HCT116 (cell line): ENCODE measurements around the gene RIOK2. TPM values are rescaled to one million over a fixed set of nuclear protein-coding genes. Genes with fewer than 3 reads are reported as not detected.

Source experiments
- ATAC-seq: fragments of 200-7000 bp; cut with Tn5 transposase; 2 replicates; pipeline ENCODE4 v1.9.1; 2020; ENCODE audit warnings: mild to moderate bottlenecking, moderate library complexity
- BruUV-seq: library from RNA; stranded (reverse); fragments of 400-500 nt; replicated peaks from 2 replicates; lab custom pipeline; 2021; lab: Mats Ljungman, UMichigan
- CTCF ChIA-PET: fragments of 300-600 bp; sonication (Branson Sonifier 250); formaldehyde crosslinking; loops from one replicate; lab custom pipeline; 2021; ENCODE audit warnings: antibody characterized with exemption; lab: Charles Lee
- POLR2A ChIA-PET: fragments of 300-600, 350-600 bp; sonication (Branson Sonifier 250); formaldehyde crosslinking; loops from one replicate; lab custom pipeline; 2021; ENCODE audit warnings: antibody characterized with exemption; lab: Charles Lee
- RAD21 ChIA-PET, 2 experiments: fragments of 300-600 bp; sonication (Branson Sonifier 250); formaldehyde crosslinking; loops; one replicate each; lab custom pipeline; 2023; ENCODE audit warnings: low total read pairs in 2 of 2; ENCODE audit not compliant: uncharacterized antibody in 2 of 2, unreplicated experiment in 2 of 2, low non-redundant PET in 1 of 2; lab: Charles Lee
- DNase-seq: peaks from one replicate; pipeline ENCODE4 v3.0.0-alpha.2; 2010; ENCODE audit warnings: low read depth, low spot score
- H2AFZ ChIP-seq: fragments of 200-600 bp; shearing (Covaris generic), sonication (generic); 2 replicates; pipeline ENCODE4 v1.6.1; 2017; ENCODE audit warnings: low read depth, mixed run types, mixed read lengths, antibody characterized with exemption, low read length; ENCODE audit not compliant: poor library complexity, severe bottlenecking
- H3K27ac ChIP-seq: 2 replicates; pipeline ENCODE4 v1.5.1; 2012; ENCODE audit warnings: low read depth, low read length
- H3K27me3 ChIP-seq: fragments of 200-600 bp; sonication (generic); 2 replicates; pipeline ENCODE4 v1.6.1; 2016; ENCODE audit warnings: mixed run types, low read length, mixed read lengths; ENCODE audit not compliant: insufficient read depth
- H3K36me3 ChIP-seq, 2 experiments: fragments of 200-500 bp in 1 of 2; fragments of 200-600 bp in 1 of 2; sonication (Bioruptor generic) in 1 of 2; sonication (generic) in 1 of 2; 2 replicates each; pipeline versions ENCODE4 v1.5.1 to v1.6.1; 2014 to 2016; ENCODE audit warnings: low read length in 2 of 2, inconsistent platforms in 1 of 2, mixed read lengths in 1 of 2, mixed run types in 1 of 2; ENCODE audit not compliant: insufficient read depth in 2 of 2, control insufficient read depth in 1 of 2
- H3K4me1 ChIP-seq, 2 experiments: fragments of 200-600 bp in 1 of 2; sonication (generic) in 1 of 2; 2 replicates each; pipeline versions ENCODE4 v1.5.1 to v1.6.1; 2012 to 2017; ENCODE audit warnings: low read length in 2 of 2, inconsistent platforms in 1 of 2, mild to moderate bottlenecking in 1 of 2, mixed read lengths in 1 of 2, mixed run types in 1 of 2, moderate library complexity in 1 of 2; ENCODE audit not compliant: insufficient read depth in 2 of 2, control insufficient read depth in 1 of 2
- H3K4me2 ChIP-seq: fragments of 200-600 bp; sonication (generic); 2 replicates; pipeline ENCODE4 v1.6.1; 2017; ENCODE audit warnings: mixed run types, low read length, mixed read lengths
- H3K4me3 ChIP-seq, 2 experiments: fragments of 200-600 bp in 1 of 2; sonication (generic) in 1 of 2; replicated peaks in 1 of 2; 2 replicates each; pipeline ENCODE4 v1.5.1; 2011 to 2016; ENCODE audit warnings: low read length in 2 of 2, control low read depth in 1 of 2, low read depth in 1 of 2, mild to moderate bottlenecking in 1 of 2, mixed read lengths in 1 of 2, mixed run types in 1 of 2
- H3K79me2 ChIP-seq: fragments of 200-600 bp; sonication (generic); 2 replicates; pipeline ENCODE4 v1.6.1; 2017; ENCODE audit warnings: mild to moderate bottlenecking, mixed run types, low read length, moderate library complexity, mixed read lengths; ENCODE audit not compliant: insufficient read depth
- H3K9ac ChIP-seq: fragments of 200-600 bp; sonication (generic); 2 replicates; pipeline ENCODE4 v1.6.1; 2016; ENCODE audit warnings: low read length, mixed read lengths
- H3K9me2 ChIP-seq: fragments of 200-600 bp; sonication (generic), shearing (Covaris generic); 2 replicates; pipeline ENCODE4 v1.6.1; 2017; ENCODE audit warnings: mixed run types, mild to moderate bottlenecking, moderate library complexity; ENCODE audit not compliant: insufficient read depth
- H3K9me3 ChIP-seq, 2 experiments: fragments of 200-500 bp in 1 of 2; fragments of 200-600 bp in 1 of 2; sonication (Bioruptor generic) in 1 of 2; sonication (generic) in 1 of 2; 2 replicates each; pipeline ENCODE4 v1.6.1; 2014 to 2017; ENCODE audit warnings: low read length in 2 of 2, mixed read lengths in 2 of 2, inconsistent platforms in 1 of 2, low read depth in 1 of 2, mild to moderate bottlenecking in 1 of 2, mixed run types in 1 of 2, moderate library complexity in 1 of 2; ENCODE audit not compliant: control insufficient read depth in 1 of 2, insufficient read depth in 1 of 2
- H4K20me1 ChIP-seq: fragments of 200-600 bp; sonication (generic), shearing (Covaris generic); 2 replicates; pipeline ENCODE4 v1.6.1; 2017; ENCODE audit warnings: mixed run types, mild to moderate bottlenecking, moderate library complexity; ENCODE audit not compliant: insufficient read depth
- ATF3 ChIP-seq: IDR thresholded peaks from 2 replicates; pipeline ENCODE4 v1.6.1; 2012
- CBX3 ChIP-seq: IDR thresholded peaks from 2 replicates; pipeline ENCODE4 v1.6.1; 2012; ENCODE audit warnings: low read depth
- CEBPB ChIP-seq: IDR thresholded peaks from 2 replicates; pipeline ENCODE4 v1.6.1; 2012; ENCODE audit warnings: low read depth
- ELF1 ChIP-seq: IDR thresholded peaks from 2 replicates; pipeline ENCODE4 v1.6.1; 2012; ENCODE audit warnings: low read depth, borderline replicate concordance
- EZH2phosphoT487 ChIP-seq: fragments of 200-600 bp; IDR thresholded peaks from 2 replicates; pipeline ENCODE4 v1.6.1; 2018; ENCODE audit warnings: antibody characterized with exemption, borderline replicate concordance
- MAX ChIP-seq: IDR thresholded peaks from 2 replicates; pipeline ENCODE4 v1.6.1; 2012
- POLR2AphosphoS5 ChIP-seq: IDR thresholded peaks from 2 replicates; pipeline ENCODE4 v1.6.1; 2011; ENCODE audit warnings: mild to moderate bottlenecking, low read depth, low read length, moderate library complexity
- RAD21 ChIP-seq: IDR thresholded peaks from 2 replicates; pipeline ENCODE4 v1.6.1; 2012; ENCODE audit warnings: low read depth, mild to moderate bottlenecking
- SIN3A ChIP-seq: IDR thresholded peaks from 2 replicates; pipeline ENCODE4 v1.6.1; 2012; ENCODE audit warnings: low read depth
- SP1 ChIP-seq: IDR thresholded peaks from 2 replicates; pipeline ENCODE4 v1.6.1; 2012; ENCODE audit warnings: low read depth
- SRF ChIP-seq: IDR thresholded peaks from 2 replicates; pipeline ENCODE4 v1.6.1; 2012; ENCODE audit warnings: low read depth
- YY1 ChIP-seq: IDR thresholded peaks from 2 replicates; pipeline ENCODE4 v1.6.1; 2011; ENCODE audit warnings: low read length, low read depth, moderate library complexity, mild to moderate bottlenecking; ENCODE audit not compliant: insufficient replicate concordance; ENCODE audit errors: extremely low read depth
- ZNF274 ChIP-seq: fragments of 200-500 bp; sonication (Bioruptor generic); IDR thresholded peaks from 2 replicates; pipeline ENCODE4 v1.6.1; 2014; ENCODE audit warnings: mild to moderate bottlenecking, low read depth, low read length, inconsistent platforms
- intact Hi-C: fragments of 100-400 bp; cut with micrococcal nuclease; formaldehyde crosslinking; loops from 2 replicates; pipeline ENCODE4 v1.10.0; 2022
- total RNA-seq: library from RNA; stranded (reverse); gene quantifications from one replicate; pipeline ENCODE4 v1.2.1, GENCODE V29; 2021; ENCODE audit not compliant: unreplicated experiment
- TF ChIP-seq, protein P1 (sequence below): IDR thresholded peaks from 2 replicates; pipeline ENCODE4 v1.6.1; 2011; ENCODE audit warnings: mild to moderate bottlenecking, low read length, moderate library complexity; ENCODE audit not compliant: insufficient replicate concordance; ENCODE audit errors: extremely low read depth
- TF ChIP-seq, protein P2 (sequence below): IDR thresholded peaks from 2 replicates; pipeline ENCODE4 v1.6.1; 2012; ENCODE audit warnings: low read depth

RIOK2 gene
- total RNA-seq, 1 experiment from 2014 or later, result 27.1 TPM

- ChIA-PET CTCF (no interaction called here), POLR2A (no interaction called here), RAD21 (no interaction called here)
- no peak overlapping the region for H3K4me3 ChIP-seq
- H2AFZ ChIP-seq, result no peak overlapping the region
- H3K4me2 ChIP-seq, result no peak overlapping the region
- H3K9me2 ChIP-seq, result no peaks in the 10 kb centered on the region
- peaks cover 0 to 2% of the 10 kb centered on the region in 2 experiments; a peak in 1 of 4 replicates for H3K4me1 ChIP-seq
- DNase-seq, result no peak
- H3K9ac ChIP-seq, result no peak overlapping the region
- no peaks in the 10 kb centered on the region for H3K36me3 ChIP-seq
- intact Hi-C loops, result no loop called here
- no TSS peak for BruUV-seq
- no peak overlapping the region for H3K27ac ChIP-seq
- H4K20me1 ChIP-seq, result no peaks in the 10 kb centered on the region
- TF ChIP-seq ELF1 (no peak), MAX (no peak), YY1 (no peak), SP1 (no peak), POLR2AphosphoS5 (no peak), RAD21 (no peak), EZH2phosphoT487 (no peak), ZNF274 (no peak), SRF (no peak), CBX3 (no peak), ATF3 (no peak), CEBPB (no peak), SIN3A (no peak)
- TF ChIP-seq, protein P1, sequence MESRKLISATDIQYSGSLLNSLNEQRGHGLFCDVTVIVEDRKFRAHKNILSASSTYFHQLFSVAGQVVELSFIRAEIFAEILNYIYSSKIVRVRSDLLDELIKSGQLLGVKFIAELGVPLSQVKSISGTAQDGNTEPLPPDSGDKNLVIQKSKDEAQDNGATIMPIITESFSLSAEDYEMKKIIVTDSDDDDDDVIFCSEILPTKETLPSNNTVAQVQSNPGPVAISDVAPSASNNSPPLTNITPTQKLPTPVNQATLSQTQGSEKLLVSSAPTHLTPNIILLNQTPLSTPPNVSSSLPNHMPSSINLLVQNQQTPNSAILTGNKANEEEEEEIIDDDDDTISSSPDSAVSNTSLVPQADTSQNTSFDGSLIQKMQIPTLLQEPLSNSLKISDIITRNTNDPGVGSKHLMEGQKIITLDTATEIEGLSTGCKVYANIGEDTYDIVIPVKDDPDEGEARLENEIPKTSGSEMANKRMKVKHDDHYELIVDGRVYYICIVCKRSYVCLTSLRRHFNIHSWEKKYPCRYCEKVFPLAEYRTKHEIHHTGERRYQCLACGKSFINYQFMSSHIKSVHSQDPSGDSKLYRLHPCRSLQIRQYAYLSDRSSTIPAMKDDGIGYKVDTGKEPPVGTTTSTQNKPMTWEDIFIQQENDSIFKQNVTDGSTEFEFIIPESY, result no peak
- TF ChIP-seq, protein P2, sequence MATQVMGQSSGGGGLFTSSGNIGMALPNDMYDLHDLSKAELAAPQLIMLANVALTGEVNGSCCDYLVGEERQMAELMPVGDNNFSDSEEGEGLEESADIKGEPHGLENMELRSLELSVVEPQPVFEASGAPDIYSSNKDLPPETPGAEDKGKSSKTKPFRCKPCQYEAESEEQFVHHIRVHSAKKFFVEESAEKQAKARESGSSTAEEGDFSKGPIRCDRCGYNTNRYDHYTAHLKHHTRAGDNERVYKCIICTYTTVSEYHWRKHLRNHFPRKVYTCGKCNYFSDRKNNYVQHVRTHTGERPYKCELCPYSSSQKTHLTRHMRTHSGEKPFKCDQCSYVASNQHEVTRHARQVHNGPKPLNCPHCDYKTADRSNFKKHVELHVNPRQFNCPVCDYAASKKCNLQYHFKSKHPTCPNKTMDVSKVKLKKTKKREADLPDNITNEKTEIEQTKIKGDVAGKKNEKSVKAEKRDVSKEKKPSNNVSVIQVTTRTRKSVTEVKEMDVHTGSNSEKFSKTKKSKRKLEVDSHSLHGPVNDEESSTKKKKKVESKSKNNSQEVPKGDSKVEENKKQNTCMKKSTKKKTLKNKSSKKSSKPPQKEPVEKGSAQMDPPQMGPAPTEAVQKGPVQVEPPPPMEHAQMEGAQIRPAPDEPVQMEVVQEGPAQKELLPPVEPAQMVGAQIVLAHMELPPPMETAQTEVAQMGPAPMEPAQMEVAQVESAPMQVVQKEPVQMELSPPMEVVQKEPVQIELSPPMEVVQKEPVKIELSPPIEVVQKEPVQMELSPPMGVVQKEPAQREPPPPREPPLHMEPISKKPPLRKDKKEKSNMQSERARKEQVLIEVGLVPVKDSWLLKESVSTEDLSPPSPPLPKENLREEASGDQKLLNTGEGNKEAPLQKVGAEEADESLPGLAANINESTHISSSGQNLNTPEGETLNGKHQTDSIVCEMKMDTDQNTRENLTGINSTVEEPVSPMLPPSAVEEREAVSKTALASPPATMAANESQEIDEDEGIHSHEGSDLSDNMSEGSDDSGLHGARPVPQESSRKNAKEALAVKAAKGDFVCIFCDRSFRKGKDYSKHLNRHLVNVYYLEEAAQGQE, result no peak
- TF ChIP-seq, all 23 proteins: peak for 0
- no peak for ATAC-seq
- no peaks in the 10 kb centered on the region for H3K9me3 ChIP-seq
- H3K79me2 ChIP-seq, result no peaks in the 10 kb centered on the region
- H3K27me3 ChIP-seq, result no peaks in the 10 kb centered on the region
Observed at GRCh38 chr5:97192580-97193354, 9.7 kb upstream of the RIOK2 start.
